ENCODE data around the gene CREB3L2.

Gene CREB3L2

GRCh38 chr7:137891016-137891655, 110.8 kb downstream of the CREB3L2 start:
- no peak for DNase-seq

- no peak for DNase-seq
Observed at GRCh38 chr7:137890449-137890921, 111.4 kb downstream of the CREB3L2 start.

- DNase-seq, result no peak
Observed at GRCh38 chr7:137888241-137888640, 113.6 kb downstream of the CREB3L2 start.

- DNase-seq, result no peak
Observed at GRCh38 chr7:137886746-137887145, 115.1 kb downstream of the CREB3L2 start.

- DNase-seq, result no peak
Observed at GRCh38 chr7:137886281-137886680, 115.6 kb downstream of the CREB3L2 start.

GRCh38 chr7:137885678-137886077, 116.2 kb downstream of the CREB3L2 start:
- no peak for DNase-seq

DNA sequence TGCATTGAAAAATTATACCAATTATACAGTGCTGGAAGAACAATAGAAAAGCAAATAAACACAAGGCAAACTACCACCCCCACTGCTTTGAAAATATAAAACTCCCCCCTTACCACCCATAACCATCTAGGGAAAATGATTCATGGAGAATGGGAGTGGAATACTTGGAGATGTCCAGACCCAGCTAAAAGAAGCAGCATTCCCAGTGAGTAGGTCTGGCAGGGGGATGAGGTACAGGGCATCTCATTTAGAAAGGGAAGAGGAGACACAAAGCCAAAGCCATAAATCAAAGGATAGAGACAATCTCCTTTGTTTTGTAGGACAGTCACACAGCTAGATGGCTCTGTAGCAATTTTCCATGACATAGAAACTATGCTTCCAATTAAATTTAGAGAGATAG, 119.1 kb downstream of the CREB3L2 start:
- DNase-seq, result peak; percentile 40

DNA sequence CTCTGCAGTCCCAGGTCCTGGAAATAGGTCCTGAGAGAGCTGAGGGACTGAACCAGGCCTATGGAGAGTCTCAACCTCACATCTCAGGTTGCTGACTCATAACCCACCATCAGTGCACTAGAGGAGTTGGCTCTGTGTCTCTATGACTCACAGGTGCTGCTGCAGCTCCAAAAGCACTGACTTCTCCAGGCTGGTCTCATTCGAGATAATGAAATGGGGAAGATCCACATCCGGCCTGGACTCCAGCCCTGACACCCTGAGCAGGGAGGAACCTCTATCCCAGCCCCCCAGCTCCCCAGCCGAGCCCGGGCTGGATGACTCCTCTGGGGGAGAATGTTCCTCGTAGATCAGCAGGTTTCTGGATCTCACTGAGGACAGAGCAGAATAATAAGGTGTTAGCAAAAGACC, 119.6 kb downstream of the CREB3L2 start:
- DNase-seq, result peak; percentile 99

- DNase-seq, result no peak
Observed at GRCh38 chr7:137881607-137882260, 120.2 kb downstream of the CREB3L2 start.

GRCh38 chr7:137880432-137880831, 121.5 kb downstream of the CREB3L2 start:
- peak; percentile 86 for DNase-seq

DNA sequence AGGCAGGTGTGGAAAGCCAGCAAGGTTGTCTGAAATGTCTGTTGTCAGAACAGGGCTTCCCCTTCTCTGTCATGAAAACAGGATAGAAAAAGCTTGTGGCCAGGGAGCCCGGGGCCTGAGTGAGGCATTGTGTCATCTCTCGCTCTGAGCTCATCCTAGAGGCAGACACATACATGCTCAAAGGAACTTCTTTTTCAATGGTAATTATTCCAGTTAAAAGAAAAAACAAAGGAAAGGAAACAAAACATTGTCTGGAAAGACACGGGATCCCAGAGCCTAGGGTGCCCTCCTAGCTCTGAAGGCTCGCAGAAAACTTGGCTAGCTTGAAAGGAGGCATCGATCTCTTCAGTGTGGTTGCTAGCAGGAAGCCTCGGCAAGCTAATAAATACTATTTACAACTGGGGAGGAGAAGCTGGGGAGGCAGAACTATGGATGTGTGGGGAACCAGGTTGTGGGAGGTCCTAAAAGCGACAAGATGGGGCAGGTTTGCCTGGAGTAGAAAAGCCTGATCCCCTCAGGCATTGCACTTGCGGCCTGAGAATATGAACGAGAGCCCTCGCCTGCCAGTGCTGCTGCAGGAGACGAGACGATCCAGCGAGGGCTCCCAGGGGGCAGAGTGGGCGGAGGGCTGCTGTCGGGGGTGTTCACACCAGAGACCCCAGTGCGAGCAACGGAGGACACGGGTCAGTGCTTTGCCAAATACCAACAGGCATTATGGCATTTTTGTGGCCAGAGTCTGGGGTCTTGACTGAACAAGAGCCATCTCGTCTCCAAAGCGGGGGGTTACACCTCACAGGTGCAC, 122.3 kb downstream of the CREB3L2 start:
- DNase-seq, result peak; percentile 65

GRCh38 chr7:137878333-137878961, 123.4 kb downstream of the CREB3L2 start:
- DNase-seq, result no peak

GRCh38 chr7:137877027-137877675, 124.7 kb downstream of the CREB3L2 start:
- DNase-seq, result no peak

GRCh38 chr7:137875746-137876145, 126.1 kb downstream of the CREB3L2 start:
- DNase-seq, result no peak

GRCh38 chr7:137873979-137874777, 127.7 kb downstream of the CREB3L2 start:
- DNase-seq, result peak; percentile 90

GRCh38 chr7:137873524-137873923, 128.4 kb downstream of the CREB3L2 start:
- peak; percentile 91 for DNase-seq

DNA sequence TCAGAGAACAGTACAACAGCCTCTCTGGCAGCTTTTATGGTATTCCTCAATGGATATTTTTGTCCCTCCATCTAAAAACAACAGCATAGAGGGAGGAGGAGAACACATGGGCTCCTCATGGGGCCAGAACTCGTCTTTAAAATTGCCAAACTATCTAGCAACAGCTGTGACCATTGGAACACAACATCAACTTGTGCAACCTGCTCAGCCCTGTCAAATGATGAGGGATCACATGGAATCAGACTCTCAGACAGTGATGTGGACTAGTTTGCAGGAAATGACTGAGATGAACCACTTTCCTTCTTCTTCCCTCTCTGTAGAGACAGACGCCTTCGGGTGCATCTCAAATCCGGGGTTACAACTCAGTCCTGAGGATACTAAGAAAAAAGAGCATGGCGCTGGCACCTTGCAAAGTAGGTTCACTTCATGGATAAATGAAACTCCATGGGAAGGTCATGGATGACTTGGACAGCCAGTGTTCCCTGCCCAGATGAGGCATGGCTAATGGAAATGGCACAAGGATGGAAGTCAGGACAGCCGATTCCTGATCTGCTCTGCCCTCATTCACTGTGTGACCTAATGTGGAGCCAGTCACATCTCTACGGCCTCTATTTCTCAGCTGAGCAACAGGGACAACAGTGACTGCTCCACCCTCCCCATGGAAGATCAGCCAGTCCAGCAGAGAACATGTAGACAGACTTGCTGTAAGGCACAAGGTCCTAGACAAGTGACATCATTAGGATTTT, 130.5 kb downstream of the CREB3L2 start:
- no peak for DNase-seq

- no peak for DNase-seq
Observed at GRCh38 chr7:137870684-137871083, 131.2 kb downstream of the CREB3L2 start.

DNA sequence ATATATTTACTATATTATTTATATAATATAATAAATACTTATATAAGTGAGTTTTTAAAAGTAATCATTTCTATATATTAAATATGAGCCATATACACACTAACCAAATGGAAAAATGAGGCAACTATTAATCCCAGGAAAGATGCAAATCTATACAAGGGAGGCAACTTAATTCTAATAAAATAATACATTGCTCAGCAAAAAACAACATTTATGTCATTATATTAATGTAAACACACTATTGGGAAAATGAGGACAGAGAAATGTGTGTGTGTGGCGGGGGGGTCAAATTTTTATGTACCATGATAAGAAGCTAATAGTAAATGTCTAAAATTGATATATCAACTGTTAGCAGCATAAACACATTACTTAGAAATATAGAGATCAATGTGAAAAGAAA, 131.8 kb downstream of the CREB3L2 start:
- no peak for DNase-seq

GRCh38 chr7:137869260-137869659, 132.6 kb downstream of the CREB3L2 start:
- no peak for DNase-seq

DNA sequence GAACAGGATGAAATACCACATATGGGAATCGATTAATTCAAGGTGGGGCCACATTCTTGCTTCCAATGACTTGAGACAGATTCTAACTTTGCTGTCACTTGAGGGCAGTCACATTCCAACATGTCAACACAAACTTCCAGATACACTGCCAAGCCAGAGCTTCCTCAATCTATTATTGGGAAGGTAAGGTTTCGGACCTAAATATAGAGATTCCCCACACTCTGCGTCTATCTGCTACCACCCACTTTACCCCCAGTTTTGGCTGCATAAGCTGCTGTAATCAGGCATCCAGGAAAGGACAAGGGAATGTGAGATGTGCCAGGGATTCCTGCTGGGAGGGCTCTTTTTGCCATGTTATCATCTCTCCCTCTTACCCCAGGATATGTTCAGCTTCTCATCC, 134.6 kb downstream of the CREB3L2 start:
- DNase-seq, result no peak
